Cardiac atrium fibroblast (primary cell): ENCODE measurements around the gene NUDT8. TPM values are rescaled to one million over a fixed set of nuclear protein-coding genes. Genes with fewer than 3 reads are reported as not detected.

Experiments
- total RNA-seq: library from RNA; depleted of rRNA; stranded (reverse); fragments of >200 nt; gene quantifications from 2 replicates; pipeline ENCODE4 v1.2.3, GENCODE V29; 2015

The NUDT8 gene, protein sequence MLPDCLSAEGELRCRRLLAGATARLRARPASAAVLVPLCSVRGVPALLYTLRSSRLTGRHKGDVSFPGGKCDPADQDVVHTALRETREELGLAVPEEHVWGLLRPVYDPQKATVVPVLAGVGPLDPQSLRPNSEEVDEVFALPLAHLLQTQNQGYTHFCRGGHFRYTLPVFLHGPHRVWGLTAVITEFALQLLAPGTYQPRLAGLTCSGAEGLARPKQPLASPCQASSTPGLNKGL
- total RNA-seq, result 4.1 and 14.6 TPM in 2 replicates

DNA sequence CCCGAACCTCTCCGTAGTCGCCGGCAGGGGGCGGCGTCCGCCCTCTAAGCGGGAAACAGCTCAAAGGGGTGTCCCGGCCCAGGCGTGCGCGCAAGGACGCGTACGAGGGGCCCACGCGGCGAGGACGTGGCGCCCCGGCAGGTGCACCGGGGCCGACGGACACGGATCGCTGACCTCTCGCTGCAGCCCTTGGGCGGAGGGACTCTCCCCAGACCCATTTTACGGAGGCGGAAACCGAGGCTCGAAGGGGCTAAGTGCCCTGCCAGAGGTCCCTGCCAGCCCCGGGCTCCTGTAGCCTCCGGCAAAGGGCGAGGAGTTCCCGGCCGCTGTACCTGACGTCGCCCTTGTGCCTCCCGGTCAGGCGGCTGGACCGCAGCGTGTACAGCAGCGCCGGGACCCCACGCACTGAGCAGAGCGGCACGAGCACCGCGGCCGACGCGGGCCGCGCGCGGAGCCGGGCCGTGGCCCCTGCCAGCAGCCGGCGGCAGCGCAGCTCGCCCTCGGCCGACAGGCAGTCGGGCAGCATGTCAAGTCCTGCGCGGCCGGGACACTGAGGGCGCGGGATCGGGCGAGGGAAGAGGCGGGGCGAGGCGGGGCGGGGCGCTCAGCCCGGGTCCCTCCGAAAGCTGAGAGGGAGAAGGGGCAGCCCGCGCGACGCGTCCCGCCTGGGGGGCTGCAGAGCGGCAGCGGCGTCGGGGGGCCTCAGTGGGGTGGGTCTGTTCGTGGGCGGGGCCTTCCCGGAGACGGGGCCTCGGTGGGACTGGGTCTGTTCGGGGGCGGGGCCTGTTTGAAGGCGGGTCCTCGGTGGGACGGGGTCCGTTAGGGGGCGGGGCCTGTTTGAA, at the start of gene NUDT8:
Gene NUDT8, minus strand, starts transcription at position 552 of the 842 bp plus-strand sequence. Its CDS starts 26 bp downstream, at position 526.

DNA sequence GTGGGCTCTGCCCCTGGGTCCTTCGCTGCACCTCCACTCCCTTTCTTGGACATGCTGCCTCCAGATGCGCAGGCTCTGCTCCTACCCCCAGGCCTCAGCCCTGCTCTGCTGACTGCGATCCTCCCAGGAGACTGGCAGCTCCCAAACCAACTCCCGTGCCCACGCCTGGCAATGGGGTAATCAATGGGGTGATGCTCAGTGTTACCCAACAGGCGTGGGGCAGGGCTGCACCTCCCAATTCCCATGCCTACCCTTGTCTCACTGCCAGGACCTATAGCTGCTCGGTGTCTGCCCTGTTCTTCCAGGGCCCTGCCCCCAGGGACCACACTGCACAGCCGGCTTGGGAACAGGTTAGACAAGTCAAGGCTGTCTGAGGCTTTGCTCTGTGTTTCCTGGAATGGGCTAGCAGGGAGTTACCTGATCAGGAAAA, 44.7 kb upstream of the NUDT8 start, which contains the start of gene ALDH3B2:
Gene ALDH3B2, minus strand, starts transcription at position 182 of the 430 bp plus-strand sequence. CDS start 7,688 bp downstream, outside the sequence.

DNA sequence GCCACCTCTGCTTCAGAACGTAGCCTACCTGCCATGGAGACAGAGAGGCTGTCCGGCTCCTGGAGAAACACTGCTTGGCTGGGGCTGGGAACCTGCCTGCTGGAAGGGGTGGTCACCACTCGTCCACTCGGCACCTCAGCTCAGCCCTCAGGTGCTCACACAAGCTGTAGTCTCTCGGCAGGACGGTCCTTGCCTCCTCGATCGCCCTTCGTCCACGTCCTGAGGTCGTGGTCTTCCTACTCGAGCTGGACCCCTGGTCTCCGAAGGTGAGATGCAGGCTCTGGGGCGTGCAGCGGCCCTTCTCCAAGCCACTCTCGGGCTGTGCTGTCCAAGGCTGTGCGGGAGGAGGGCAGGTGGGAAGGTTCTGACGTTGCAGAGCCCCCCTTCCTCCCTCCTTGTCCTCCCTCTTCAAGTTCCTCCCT, 9.7 kb upstream of the NUDT8 start, which contains the start of gene TBX10:
Gene TBX10, minus strand, starts transcription at position 326 of the 422 bp plus-strand sequence. Its CDS starts 291 bp downstream, at position 35.

DNA sequence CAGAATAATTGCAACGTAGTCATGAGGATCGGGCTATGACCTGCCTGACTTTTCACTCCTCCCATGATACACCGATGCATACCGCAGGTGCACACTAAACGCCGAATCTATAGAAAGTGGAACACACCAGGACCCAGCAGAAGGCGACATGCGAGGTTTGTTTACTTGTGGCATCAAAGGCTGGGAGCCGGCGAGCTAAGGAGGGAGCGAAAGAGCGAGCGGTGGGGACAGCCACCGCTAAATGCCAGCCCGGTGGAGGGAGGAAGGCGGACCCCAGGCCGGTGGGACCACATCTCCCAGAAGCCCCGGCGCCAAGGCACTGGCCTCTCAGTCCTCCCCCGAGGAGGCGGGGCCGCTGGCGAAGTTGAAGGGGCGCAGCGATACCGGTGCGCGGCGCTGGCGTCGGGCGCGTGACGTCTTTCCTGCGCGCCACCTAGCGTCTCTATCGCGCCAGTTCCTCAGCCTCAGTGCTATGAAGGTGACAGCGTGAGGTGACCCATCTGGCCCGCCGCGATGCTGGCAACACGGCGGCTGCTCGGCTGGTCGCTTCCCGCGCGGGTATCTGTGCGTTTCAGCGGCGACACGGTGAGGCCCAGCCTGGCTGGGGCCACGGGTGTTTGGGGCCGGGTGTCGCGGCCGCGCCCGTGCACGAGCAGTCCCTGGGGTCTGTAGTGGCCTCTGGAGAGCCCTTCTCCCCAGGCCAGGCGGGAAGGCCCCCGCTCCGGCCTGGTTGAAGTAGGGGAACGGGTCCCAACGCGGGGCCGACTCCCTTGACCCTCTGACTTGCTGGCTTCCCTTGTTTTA, 23.0 kb downstream of the NUDT8 start, which contains the start of gene NDUFV1:
Gene NDUFV1, plus strand, starts transcription at position 445 of the 804 bp plus-strand sequence. Its CDS starts 69 bp downstream, at position 514.

DNA sequence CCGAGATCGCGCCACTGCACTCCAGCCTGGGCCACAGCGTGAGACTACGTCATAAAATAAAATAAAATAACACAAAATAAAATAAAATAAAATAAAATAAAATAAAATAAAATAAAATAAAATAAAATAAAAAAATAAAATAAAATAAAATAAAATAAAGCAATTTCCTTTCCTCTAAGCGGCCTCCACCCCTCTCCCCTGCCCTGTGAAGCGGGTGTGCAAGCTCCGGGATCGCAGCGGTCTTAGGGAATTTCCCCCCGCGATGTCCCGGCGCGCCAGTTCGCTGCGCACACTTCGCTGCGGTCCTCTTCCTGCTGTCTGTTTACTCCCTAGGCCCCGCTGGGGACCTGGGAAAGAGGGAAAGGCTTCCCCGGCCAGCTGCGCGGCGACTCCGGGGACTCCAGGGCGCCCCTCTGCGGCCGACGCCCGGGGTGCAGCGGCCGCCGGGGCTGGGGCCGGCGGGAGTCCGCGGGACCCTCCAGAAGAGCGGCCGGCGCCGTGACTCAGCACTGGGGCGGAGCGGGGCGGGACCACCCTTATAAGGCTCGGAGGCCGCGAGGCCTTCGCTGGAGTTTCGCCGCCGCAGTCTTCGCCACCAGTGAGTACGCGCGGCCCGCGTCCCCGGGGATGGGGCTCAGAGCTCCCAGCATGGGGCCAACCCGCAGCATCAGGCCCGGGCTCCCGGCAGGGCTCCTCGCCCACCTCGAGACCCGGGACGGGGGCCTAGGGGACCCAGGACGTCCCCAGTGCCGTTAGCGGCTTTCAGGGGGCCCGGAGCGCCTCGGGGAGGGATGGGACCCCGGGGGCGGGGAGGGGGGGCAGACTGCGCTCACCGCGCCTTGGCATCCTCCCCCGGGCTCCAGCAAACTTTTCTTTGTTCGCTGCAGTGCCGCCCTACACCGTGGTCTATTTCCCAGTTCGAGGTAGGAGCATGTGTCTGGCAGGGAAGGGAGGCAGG, 46.2 kb downstream of the NUDT8 start, which contains the start of gene GSTP1:
Gene GSTP1, plus strand, starts transcription at position 566 of the 958 bp plus-strand sequence. Its CDS starts 32 bp downstream, at position 598.

Other genes with a start within 250 kb of the NUDT8 start
- 4.2 and 4.7 TPM in 2 replicates for gene RAD9A, start 238.0 kb downstream of the NUDT8 start, total RNA-seq
- gene PPP1CA, start 228.1 kb downstream of the NUDT8 start, total RNA-seq, result 172 and 194 TPM in 2 replicates
- gene TBC1D10C, start 225.9 kb downstream of the NUDT8 start, total RNA-seq, result not detected in 2 replicates
- 0.49 TPM in 1 of 2 replicates, not detected in the other for gene CARNS1, start 214.3 kb downstream of the NUDT8 start, total RNA-seq
- 46.3 and 51.8 TPM in 2 replicates for gene RPS6KB2, start 201.4 kb downstream of the NUDT8 start, total RNA-seq
- 2.0 TPM in 1 of 2 replicates, not detected in the other for gene PTPRCAP, start 192.3 kb downstream of the NUDT8 start, total RNA-seq
- 71.1 and 73.1 TPM in 2 replicates for gene CORO1B, start 186.5 kb downstream of the NUDT8 start, total RNA-seq
- not detected in 2 replicates for gene GPR152, start 177.2 kb downstream of the NUDT8 start, total RNA-seq
- not detected in 2 replicates for gene CABP4, start 174.6 kb downstream of the NUDT8 start, total RNA-seq
- gene TMEM134, start 160.7 kb downstream of the NUDT8 start, total RNA-seq, result 32.7 and 46.2 TPM in 2 replicates
- 59.2 and 72.4 TPM in 2 replicates for gene AIP, start 146.9 kb downstream of the NUDT8 start, total RNA-seq
- 37.5 and 38.1 TPM in 2 replicates for gene PITPNM1, start 124.6 kb downstream of the NUDT8 start, total RNA-seq
- gene CDK2AP2, start 121.8 kb downstream of the NUDT8 start, total RNA-seq, result 33.5 and 54.3 TPM in 2 replicates
- gene CABP2, start 106.5 kb downstream of the NUDT8 start, total RNA-seq, result not detected in 2 replicates
- gene GSTP1, start 46.1 kb downstream of the NUDT8 start, total RNA-seq, result 1,161 and 1,414 TPM in 2 replicates
- gene NDUFV1, start 23.0 kb downstream of the NUDT8 start, total RNA-seq, result 199 and 234 TPM in 2 replicates
- not detected in 2 replicates for gene TBX10, start 9.8 kb upstream of the NUDT8 start, total RNA-seq
- not detected in 2 replicates for gene ACY3, start 20.8 kb upstream of the NUDT8 start, total RNA-seq
- not detected in 2 replicates for gene ALDH3B2, start 44.7 kb upstream of the NUDT8 start, total RNA-seq